Measurements from ENCODE around the gene CTPS1. TPM values are rescaled to one million over a fixed set of nuclear protein-coding genes. Genes with fewer than 3 reads are reported as not detected.

The CTPS1 gene
- total and polyA plus RNA-seq, 2 experiments from 2014 or later: 18.7 to 38.0 TPM

- H3K27me3 ChIP-seq: no peaks in the 10 kb centered on the region
- H3K9me3 ChIP-seq (ENCODE audit: low read depth): no peaks in the 10 kb centered on the region
- H3K4me3 ChIP-seq: no peak overlapping the region
- no peak for TF ChIP-seq CTCF (IDR thresholded peaks at IDR 0.05; ENCODE audit: low read depth, low read length)
- H3K4me1 ChIP-seq (ENCODE audit: low read depth): no peaks in the 10 kb centered on the region
- no peak for DNase-seq (ENCODE audit: low read depth in 1 of 2, low spot score in 1 of 2)
- H3K27ac ChIP-seq: no peak overlapping the region
- peaks cover 11% of the 10 kb centered on the region for H3K36me3 ChIP-seq
Measured at GRCh38 chr1:41020109-41020576, 40.6 kb downstream of the CTPS1 start.

DNA sequence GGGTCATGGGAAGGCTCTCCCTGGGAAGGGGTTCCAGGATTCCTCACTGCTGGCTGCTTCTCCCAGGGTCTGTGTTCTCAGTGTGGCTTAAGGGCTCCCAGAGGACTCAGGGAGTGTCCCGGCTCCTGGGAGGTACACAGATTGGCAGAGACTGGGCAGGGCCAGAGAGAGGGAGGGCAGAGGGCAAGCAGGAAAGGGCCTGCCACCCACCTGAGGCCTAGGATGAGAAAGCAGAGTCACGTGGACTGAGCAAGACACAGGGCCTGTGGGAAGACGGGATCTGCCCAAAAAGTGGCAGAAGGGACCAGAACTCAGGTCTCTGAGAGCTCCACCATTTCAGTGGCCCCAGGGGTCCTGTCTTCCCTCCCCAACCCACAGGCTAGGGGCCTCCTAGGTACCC lies 41.2 kb downstream of the CTPS1 start:
- no peak for TF ChIP-seq CTCF (IDR thresholded peaks at IDR 0.05; ENCODE audit: low read depth, low read length)

GRCh38 chr1:41021526-41022308 lies 42.2 kb downstream of the CTPS1 start, which contains the start of gene SLFNL1:
Gene SLFNL1 (minus strand): TSS chr1:41021725. CDS start chr1:41020660, 1,065 bp downstream.
- Histone ChIP-seq H3K4me3 (no peak within 1 kb of the TSS), H3K9me3 (ENCODE audit: low read depth) (no peaks in the 10 kb centered on the region), H3K27me3 (no peaks in the 10 kb centered on the region), H3K36me3 (peaks cover 6% of the 10 kb centered on the region), H3K27ac (peak within 1 kb of the TSS; percentile 54), H3K4me1 (ENCODE audit: low read depth) (no peaks in the 10 kb centered on the region)
- peak; percentile 26 to 69 for DNase-seq (ENCODE audit: low read depth in 1 of 2, low spot score in 1 of 2)
- peak; percentile 40 for TF ChIP-seq CTCF (IDR thresholded peaks at IDR 0.05; ENCODE audit: low read depth, low read length)

More for the DNA sequence above, 41.2 kb downstream of the CTPS1 start:
- H3K9me3 ChIP-seq (ENCODE audit: low read depth): no peaks in the 10 kb centered on the region
- no peak for DNase-seq (ENCODE audit: low read depth in 1 of 2, low spot score in 1 of 2)
- peaks cover 10% of the 10 kb centered on the region for H3K36me3 ChIP-seq
- H3K27ac ChIP-seq: peak overlapping the region; percentile 54
- H3K27me3 ChIP-seq: no peaks in the 10 kb centered on the region
- no peaks in the 10 kb centered on the region for H3K4me1 ChIP-seq (ENCODE audit: low read depth)
- no peak overlapping the region for H3K4me3 ChIP-seq

- DNase-seq (ENCODE audit: low read depth in 1 of 2, low spot score in 1 of 2): no peak
- H3K9me3 ChIP-seq (ENCODE audit: low read depth): no peaks in the 10 kb centered on the region
- H3K27me3 ChIP-seq: no peaks in the 10 kb centered on the region
- TF ChIP-seq CTCF (IDR thresholded peaks at IDR 0.05; ENCODE audit: low read depth, low read length): no peak
- no peaks in the 10 kb centered on the region for H3K4me1 ChIP-seq (ENCODE audit: low read depth)
- peaks cover 8% of the 10 kb centered on the region for H3K36me3 ChIP-seq
- peak overlapping the region; percentile 54 for H3K27ac ChIP-seq
- H3K4me3 ChIP-seq: no peak overlapping the region
Measured at GRCh38 chr1:41022424-41022823, 42.9 kb downstream of the CTPS1 start.

GRCh38 chr1:41023279-41023990 lies 43.9 kb downstream of the CTPS1 start:
- Histone ChIP-seq H3K9me3 (ENCODE audit: low read depth) (no peaks in the 10 kb centered on the region), H3K27me3 (no peaks in the 10 kb centered on the region), H3K27ac (peak overlapping the region; percentile 13), H3K4me1 (ENCODE audit: low read depth) (no peaks in the 10 kb centered on the region), H3K36me3 (peaks cover 18% of the 10 kb centered on the region), H3K4me3 (no peak overlapping the region)
- peak in 1 of 2 donors; percentile 43 for DNase-seq (ENCODE audit: low read depth in 1 of 2, low spot score in 1 of 2)
- peak; percentile 43 for TF ChIP-seq CTCF (IDR thresholded peaks at IDR 0.05; ENCODE audit: low read depth, low read length)

Measured in cardiac muscle cell (in vitro differentiated cells and primary cell).